Smooth muscle cell of the coronary artery (primary cell): ENCODE results near the gene ELAPOR2. TPM values are rescaled to one million over a fixed set of nuclear protein-coding genes. Genes with fewer than 3 reads are reported as not detected.

Source experiments
- total RNA-seq: library from RNA; depleted of rRNA; stranded (reverse); fragments of >200 nt; gene quantifications from 2 replicates; pipeline ENCODE4 v1.2.3, GENCODE V29; 2014; ENCODE audit warnings: low replicate concordance

Gene ELAPOR2, protein sequence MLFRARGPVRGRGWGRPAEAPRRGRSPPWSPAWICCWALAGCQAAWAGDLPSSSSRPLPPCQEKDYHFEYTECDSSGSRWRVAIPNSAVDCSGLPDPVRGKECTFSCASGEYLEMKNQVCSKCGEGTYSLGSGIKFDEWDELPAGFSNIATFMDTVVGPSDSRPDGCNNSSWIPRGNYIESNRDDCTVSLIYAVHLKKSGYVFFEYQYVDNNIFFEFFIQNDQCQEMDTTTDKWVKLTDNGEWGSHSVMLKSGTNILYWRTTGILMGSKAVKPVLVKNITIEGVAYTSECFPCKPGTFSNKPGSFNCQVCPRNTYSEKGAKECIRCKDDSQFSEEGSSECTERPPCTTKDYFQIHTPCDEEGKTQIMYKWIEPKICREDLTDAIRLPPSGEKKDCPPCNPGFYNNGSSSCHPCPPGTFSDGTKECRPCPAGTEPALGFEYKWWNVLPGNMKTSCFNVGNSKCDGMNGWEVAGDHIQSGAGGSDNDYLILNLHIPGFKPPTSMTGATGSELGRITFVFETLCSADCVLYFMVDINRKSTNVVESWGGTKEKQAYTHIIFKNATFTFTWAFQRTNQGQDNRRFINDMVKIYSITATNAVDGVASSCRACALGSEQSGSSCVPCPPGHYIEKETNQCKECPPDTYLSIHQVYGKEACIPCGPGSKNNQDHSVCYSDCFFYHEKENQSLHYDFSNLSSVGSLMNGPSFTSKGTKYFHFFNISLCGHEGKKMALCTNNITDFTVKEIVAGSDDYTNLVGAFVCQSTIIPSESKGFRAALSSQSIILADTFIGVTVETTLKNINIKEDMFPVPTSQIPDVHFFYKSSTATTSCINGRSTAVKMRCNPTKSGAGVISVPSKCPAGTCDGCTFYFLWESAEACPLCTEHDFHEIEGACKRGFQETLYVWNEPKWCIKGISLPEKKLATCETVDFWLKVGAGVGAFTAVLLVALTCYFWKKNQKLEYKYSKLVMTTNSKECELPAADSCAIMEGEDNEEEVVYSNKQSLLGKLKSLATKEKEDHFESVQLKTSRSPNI
- 5.4 and 117 TPM in 2 replicates for total RNA-seq

DNA sequence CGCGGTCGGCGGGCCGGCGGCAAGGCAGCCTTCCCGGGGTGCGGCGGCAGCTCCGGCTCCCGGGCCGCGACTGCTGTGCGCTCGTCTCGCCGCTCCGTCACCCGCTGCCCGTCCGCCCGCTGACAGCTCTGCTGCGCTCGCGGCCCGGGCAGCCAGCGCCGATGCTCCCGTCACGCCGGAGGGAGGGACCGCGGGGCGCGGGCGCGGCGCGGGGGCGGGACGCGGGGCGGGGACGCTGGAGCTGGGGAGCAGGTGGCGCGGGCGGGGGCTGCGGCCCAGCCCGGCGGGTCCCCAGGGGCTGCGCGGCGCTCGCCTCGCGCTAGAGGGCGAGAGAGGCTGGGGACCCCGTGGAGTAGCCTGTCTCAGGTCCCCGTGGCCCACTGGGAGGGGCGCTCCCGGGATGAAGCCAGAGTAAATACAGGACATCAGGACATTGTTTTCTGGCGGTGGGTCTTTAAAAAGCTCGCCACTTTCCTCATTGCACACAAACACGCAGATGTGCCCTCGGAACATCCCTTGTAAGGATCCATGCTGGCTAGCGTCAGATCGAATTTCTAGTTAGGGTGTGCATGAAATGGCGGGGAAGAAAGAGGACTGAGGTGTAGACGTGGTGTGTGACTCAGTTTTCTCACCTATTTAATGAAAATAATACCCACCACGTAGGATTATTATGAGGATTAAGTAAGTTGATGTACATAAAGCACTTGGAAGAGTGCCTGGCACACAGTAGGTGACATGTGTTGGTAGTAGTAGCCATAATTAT is at the start of gene ELAPOR2:
Gene ELAPOR2 (minus strand): TSS at position 130 of the 763 bp plus-strand sequence. CDS start 141 bp downstream, outside the sequence.

Other genes with a start within 250 kb of the ELAPOR2 start
- gene DMTF1, start 92.8 kb upstream of the ELAPOR2 start, total RNA-seq, result 48.8 and 111 TPM in 2 replicates
- gene TMEM243, start 160.1 kb upstream of the ELAPOR2 start, total RNA-seq, result 22.0 and 34.3 TPM in 2 replicates